HCT116 (cell line): ENCODE results near the gene FXYD6. TPM values are rescaled to one million over a fixed set of nuclear protein-coding genes. Genes with fewer than 3 reads are reported as not detected.

Experiments used
- ATAC-seq: fragments of 200-7000 bp; cut with Tn5 transposase; 2 replicates; pipeline ENCODE4 v1.9.1; 2020; ENCODE audit warnings: mild to moderate bottlenecking, moderate library complexity
- BruUV-seq: library from RNA; stranded (reverse); fragments of 400-500 nt; replicated peaks from 2 replicates; lab custom pipeline; 2021; lab: Mats Ljungman, UMichigan
- CTCF ChIA-PET: fragments of 300-600 bp; sonication (Branson Sonifier 250); formaldehyde crosslinking; loops from one replicate; lab custom pipeline; 2021; ENCODE audit warnings: antibody characterized with exemption; lab: Charles Lee
- POLR2A ChIA-PET: fragments of 300-600, 350-600 bp; sonication (Branson Sonifier 250); formaldehyde crosslinking; loops from one replicate; lab custom pipeline; 2021; ENCODE audit warnings: antibody characterized with exemption; lab: Charles Lee
- RAD21 ChIA-PET, 2 experiments: fragments of 300-600 bp; sonication (Branson Sonifier 250); formaldehyde crosslinking; loops; one replicate each; lab custom pipeline; 2023; ENCODE audit warnings: low total read pairs in 2 of 2; ENCODE audit not compliant: uncharacterized antibody in 2 of 2, unreplicated experiment in 2 of 2, low non-redundant PET in 1 of 2; lab: Charles Lee
- DNase-seq: peaks from one replicate; pipeline ENCODE4 v3.0.0-alpha.2; 2010; ENCODE audit warnings: low read depth, low spot score
- H2AFZ ChIP-seq: fragments of 200-600 bp; shearing (Covaris generic), sonication (generic); 2 replicates; pipeline ENCODE4 v1.6.1; 2017; ENCODE audit warnings: low read depth, mixed run types, mixed read lengths, antibody characterized with exemption, low read length; ENCODE audit not compliant: poor library complexity, severe bottlenecking
- H3K27ac ChIP-seq: 2 replicates; pipeline ENCODE4 v1.5.1; 2012; ENCODE audit warnings: low read depth, low read length
- H3K27me3 ChIP-seq: fragments of 200-600 bp; sonication (generic); 2 replicates; pipeline ENCODE4 v1.6.1; 2016; ENCODE audit warnings: mixed run types, low read length, mixed read lengths; ENCODE audit not compliant: insufficient read depth
- H3K36me3 ChIP-seq, 2 experiments: fragments of 200-500 bp in 1 of 2; fragments of 200-600 bp in 1 of 2; sonication (Bioruptor generic) in 1 of 2; sonication (generic) in 1 of 2; 2 replicates each; pipeline versions ENCODE4 v1.5.1 to v1.6.1; 2014 to 2016; ENCODE audit warnings: low read length in 2 of 2, inconsistent platforms in 1 of 2, mixed read lengths in 1 of 2, mixed run types in 1 of 2; ENCODE audit not compliant: insufficient read depth in 2 of 2, control insufficient read depth in 1 of 2
- H3K4me1 ChIP-seq, 2 experiments: fragments of 200-600 bp in 1 of 2; sonication (generic) in 1 of 2; 2 replicates each; pipeline versions ENCODE4 v1.5.1 to v1.6.1; 2012 to 2017; ENCODE audit warnings: low read length in 2 of 2, inconsistent platforms in 1 of 2, mild to moderate bottlenecking in 1 of 2, mixed read lengths in 1 of 2, mixed run types in 1 of 2, moderate library complexity in 1 of 2; ENCODE audit not compliant: insufficient read depth in 2 of 2, control insufficient read depth in 1 of 2
- H3K4me2 ChIP-seq: fragments of 200-600 bp; sonication (generic); 2 replicates; pipeline ENCODE4 v1.6.1; 2017; ENCODE audit warnings: mixed run types, low read length, mixed read lengths
- H3K4me3 ChIP-seq, 2 experiments: fragments of 200-600 bp in 1 of 2; sonication (generic) in 1 of 2; replicated peaks in 1 of 2; 2 replicates each; pipeline ENCODE4 v1.5.1; 2011 to 2016; ENCODE audit warnings: low read length in 2 of 2, control low read depth in 1 of 2, low read depth in 1 of 2, mild to moderate bottlenecking in 1 of 2, mixed read lengths in 1 of 2, mixed run types in 1 of 2
- H3K79me2 ChIP-seq: fragments of 200-600 bp; sonication (generic); 2 replicates; pipeline ENCODE4 v1.6.1; 2017; ENCODE audit warnings: mild to moderate bottlenecking, mixed run types, low read length, moderate library complexity, mixed read lengths; ENCODE audit not compliant: insufficient read depth
- H3K9ac ChIP-seq: fragments of 200-600 bp; sonication (generic); 2 replicates; pipeline ENCODE4 v1.6.1; 2016; ENCODE audit warnings: low read length, mixed read lengths
- H3K9me2 ChIP-seq: fragments of 200-600 bp; sonication (generic), shearing (Covaris generic); 2 replicates; pipeline ENCODE4 v1.6.1; 2017; ENCODE audit warnings: mixed run types, mild to moderate bottlenecking, moderate library complexity; ENCODE audit not compliant: insufficient read depth
- H3K9me3 ChIP-seq, 2 experiments: fragments of 200-500 bp in 1 of 2; fragments of 200-600 bp in 1 of 2; sonication (Bioruptor generic) in 1 of 2; sonication (generic) in 1 of 2; 2 replicates each; pipeline ENCODE4 v1.6.1; 2014 to 2017; ENCODE audit warnings: low read length in 2 of 2, mixed read lengths in 2 of 2, inconsistent platforms in 1 of 2, low read depth in 1 of 2, mild to moderate bottlenecking in 1 of 2, mixed run types in 1 of 2, moderate library complexity in 1 of 2; ENCODE audit not compliant: control insufficient read depth in 1 of 2, insufficient read depth in 1 of 2
- H4K20me1 ChIP-seq: fragments of 200-600 bp; sonication (generic), shearing (Covaris generic); 2 replicates; pipeline ENCODE4 v1.6.1; 2017; ENCODE audit warnings: mixed run types, mild to moderate bottlenecking, moderate library complexity; ENCODE audit not compliant: insufficient read depth
- CEBPB ChIP-seq: IDR thresholded peaks from 2 replicates; pipeline ENCODE4 v1.6.1; 2012; ENCODE audit warnings: low read depth
- EGR1 ChIP-seq: IDR thresholded peaks from 2 replicates; pipeline ENCODE4 v1.6.1; 2012; ENCODE audit warnings: low read depth
- ELF1 ChIP-seq: IDR thresholded peaks from 2 replicates; pipeline ENCODE4 v1.6.1; 2012; ENCODE audit warnings: low read depth, borderline replicate concordance
- EZH2phosphoT487 ChIP-seq: fragments of 200-600 bp; IDR thresholded peaks from 2 replicates; pipeline ENCODE4 v1.6.1; 2018; ENCODE audit warnings: antibody characterized with exemption, borderline replicate concordance
- FOSL1 ChIP-seq: IDR thresholded peaks from 2 replicates; pipeline ENCODE4 v1.6.1; 2012; ENCODE audit warnings: low read depth
- JUND ChIP-seq: IDR thresholded peaks from 2 replicates; pipeline ENCODE4 v1.6.1; 2012
- POLR2AphosphoS5 ChIP-seq: IDR thresholded peaks from 2 replicates; pipeline ENCODE4 v1.6.1; 2011; ENCODE audit warnings: mild to moderate bottlenecking, low read depth, low read length, moderate library complexity
- RAD21 ChIP-seq: IDR thresholded peaks from 2 replicates; pipeline ENCODE4 v1.6.1; 2012; ENCODE audit warnings: low read depth, mild to moderate bottlenecking
- SIN3A ChIP-seq: IDR thresholded peaks from 2 replicates; pipeline ENCODE4 v1.6.1; 2012; ENCODE audit warnings: low read depth
- SRF ChIP-seq: IDR thresholded peaks from 2 replicates; pipeline ENCODE4 v1.6.1; 2012; ENCODE audit warnings: low read depth
- TCF7L2 ChIP-seq: IDR thresholded peaks from 2 replicates; pipeline ENCODE4 v1.7.0; 2011; ENCODE audit warnings: borderline replicate concordance, inconsistent platforms; ENCODE audit not compliant: insufficient read depth, insufficient read length; ENCODE audit errors: extremely low read depth
- YY1 ChIP-seq: IDR thresholded peaks from 2 replicates; pipeline ENCODE4 v1.6.1; 2011; ENCODE audit warnings: low read length, low read depth, moderate library complexity, mild to moderate bottlenecking; ENCODE audit not compliant: insufficient replicate concordance; ENCODE audit errors: extremely low read depth
- ZFX ChIP-seq: fragments of 450-650 bp; IDR thresholded peaks from 2 replicates; pipeline ENCODE4 v1.6.1; 2017
- ZNF274 ChIP-seq: fragments of 200-500 bp; sonication (Bioruptor generic); IDR thresholded peaks from 2 replicates; pipeline ENCODE4 v1.6.1; 2014; ENCODE audit warnings: mild to moderate bottlenecking, low read depth, low read length, inconsistent platforms
- intact Hi-C: fragments of 100-400 bp; cut with micrococcal nuclease; formaldehyde crosslinking; loops from 2 replicates; pipeline ENCODE4 v1.10.0; 2022
- total RNA-seq: library from RNA; stranded (reverse); gene quantifications from one replicate; pipeline ENCODE4 v1.2.1, GENCODE V29; 2021; ENCODE audit not compliant: unreplicated experiment
- TF ChIP-seq, protein P1 (sequence below), 3 experiments: fragments of 200-600 bp in 1 of 3; sonication (generic) in 1 of 3; IDR thresholded peaks in 2 of 3; conservative IDR thresholded peaks in 1 of 3; 2 replicates each; pipeline ENCODE4 v1.5.1; 2012 to 2017; ENCODE audit warnings: low read depth in 2 of 3, low read length in 2 of 3, antibody characterized with exemption in 1 of 3, borderline replicate concordance in 1 of 3, control low read depth in 1 of 3, mild to moderate bottlenecking in 1 of 3, mixed read lengths in 1 of 3, mixed run types in 1 of 3, moderate library complexity in 1 of 3; ENCODE audit not compliant: insufficient read depth in 1 of 3
- TF ChIP-seq, protein P2 (sequence below): IDR thresholded peaks from 2 replicates; pipeline ENCODE4 v1.6.1; 2012; ENCODE audit warnings: low read depth
- TF ChIP-seq, protein P3 (sequence below): IDR thresholded peaks from 2 replicates; pipeline ENCODE4 v1.6.1; 2012
- TF ChIP-seq, protein P4 (sequence below): IDR thresholded peaks from 2 replicates; pipeline ENCODE4 v1.6.1; 2012

The FXYD6 gene
- total RNA-seq, 1 experiment from 2014 or later = 2.5 TPM

DNA sequence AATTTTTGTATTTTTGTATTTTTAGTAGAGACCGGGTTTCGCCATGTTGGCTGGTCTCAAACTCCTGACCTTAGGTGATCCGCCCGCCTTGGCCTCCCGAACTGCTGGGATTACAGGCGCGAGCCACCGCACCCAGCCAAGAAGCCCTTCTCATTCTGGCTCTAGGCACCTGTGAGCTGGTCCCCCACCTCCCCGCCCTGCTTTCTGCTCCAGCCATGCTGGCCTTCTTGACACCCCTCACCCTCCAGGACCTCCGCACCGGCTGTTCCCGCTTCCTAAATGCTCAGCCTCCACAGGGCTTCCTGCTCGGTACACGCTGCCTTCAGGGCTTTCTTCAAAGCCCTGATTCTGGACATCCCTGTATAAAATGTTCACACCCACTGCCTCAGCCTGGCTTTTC, 46.4 kb downstream of the FXYD6 start:
- CTCF ChIA-PET = no interaction called here

DNA sequence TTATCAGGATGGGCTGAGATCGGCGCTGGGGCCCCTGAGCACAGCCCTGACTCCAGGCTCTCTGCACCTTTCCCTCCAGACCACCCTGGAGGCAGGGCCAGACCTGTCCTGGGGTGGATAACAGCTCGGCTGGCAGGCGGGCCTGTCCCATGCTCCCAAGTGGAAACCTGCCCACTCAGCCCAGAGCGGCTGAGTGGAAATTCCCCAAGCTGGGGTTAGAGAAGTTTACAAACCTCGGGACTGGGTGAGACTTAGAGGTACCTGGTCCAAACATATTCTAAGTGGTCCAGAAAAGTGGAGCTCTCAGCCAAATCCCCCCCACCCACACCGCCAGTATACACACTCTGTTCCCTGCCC, 47.1 kb downstream of the FXYD6 start:
- Histone ChIP-seq H3K27ac (no peak overlapping the region; the same call in 1 of the 2 replicates), H3K4me1 (peaks cover 9 to 20% of the 10 kb centered on the region in 2 experiments), H3K27me3 (no peaks in the 10 kb centered on the region), H2AFZ (no peak overlapping the region)
- RAD21 ChIA-PET = no interaction called here
- DNase-seq = no peak
- TF ChIP-seq POLR2AphosphoS5 (no peak), YY1 (no peak), SIN3A (no peak), ZFX (no peak), ELF1 (no peak), ZNF274 (no peak)
- TF ChIP-seq, protein P1, sequence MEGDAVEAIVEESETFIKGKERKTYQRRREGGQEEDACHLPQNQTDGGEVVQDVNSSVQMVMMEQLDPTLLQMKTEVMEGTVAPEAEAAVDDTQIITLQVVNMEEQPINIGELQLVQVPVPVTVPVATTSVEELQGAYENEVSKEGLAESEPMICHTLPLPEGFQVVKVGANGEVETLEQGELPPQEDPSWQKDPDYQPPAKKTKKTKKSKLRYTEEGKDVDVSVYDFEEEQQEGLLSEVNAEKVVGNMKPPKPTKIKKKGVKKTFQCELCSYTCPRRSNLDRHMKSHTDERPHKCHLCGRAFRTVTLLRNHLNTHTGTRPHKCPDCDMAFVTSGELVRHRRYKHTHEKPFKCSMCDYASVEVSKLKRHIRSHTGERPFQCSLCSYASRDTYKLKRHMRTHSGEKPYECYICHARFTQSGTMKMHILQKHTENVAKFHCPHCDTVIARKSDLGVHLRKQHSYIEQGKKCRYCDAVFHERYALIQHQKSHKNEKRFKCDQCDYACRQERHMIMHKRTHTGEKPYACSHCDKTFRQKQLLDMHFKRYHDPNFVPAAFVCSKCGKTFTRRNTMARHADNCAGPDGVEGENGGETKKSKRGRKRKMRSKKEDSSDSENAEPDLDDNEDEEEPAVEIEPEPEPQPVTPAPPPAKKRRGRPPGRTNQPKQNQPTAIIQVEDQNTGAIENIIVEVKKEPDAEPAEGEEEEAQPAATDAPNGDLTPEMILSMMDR (IDR thresholded peaks at IDR 0.05 in 2 of 3, conservative IDR thresholded peaks at IDR 0.05 in 1 of 3; ENCODE audit: borderline replicate concordance in 1 of 3, insufficient read depth in 1 of 3, low read depth in 2 of 3, low read length in 2 of 3) = no peak
- TF ChIP-seq, protein P2, sequence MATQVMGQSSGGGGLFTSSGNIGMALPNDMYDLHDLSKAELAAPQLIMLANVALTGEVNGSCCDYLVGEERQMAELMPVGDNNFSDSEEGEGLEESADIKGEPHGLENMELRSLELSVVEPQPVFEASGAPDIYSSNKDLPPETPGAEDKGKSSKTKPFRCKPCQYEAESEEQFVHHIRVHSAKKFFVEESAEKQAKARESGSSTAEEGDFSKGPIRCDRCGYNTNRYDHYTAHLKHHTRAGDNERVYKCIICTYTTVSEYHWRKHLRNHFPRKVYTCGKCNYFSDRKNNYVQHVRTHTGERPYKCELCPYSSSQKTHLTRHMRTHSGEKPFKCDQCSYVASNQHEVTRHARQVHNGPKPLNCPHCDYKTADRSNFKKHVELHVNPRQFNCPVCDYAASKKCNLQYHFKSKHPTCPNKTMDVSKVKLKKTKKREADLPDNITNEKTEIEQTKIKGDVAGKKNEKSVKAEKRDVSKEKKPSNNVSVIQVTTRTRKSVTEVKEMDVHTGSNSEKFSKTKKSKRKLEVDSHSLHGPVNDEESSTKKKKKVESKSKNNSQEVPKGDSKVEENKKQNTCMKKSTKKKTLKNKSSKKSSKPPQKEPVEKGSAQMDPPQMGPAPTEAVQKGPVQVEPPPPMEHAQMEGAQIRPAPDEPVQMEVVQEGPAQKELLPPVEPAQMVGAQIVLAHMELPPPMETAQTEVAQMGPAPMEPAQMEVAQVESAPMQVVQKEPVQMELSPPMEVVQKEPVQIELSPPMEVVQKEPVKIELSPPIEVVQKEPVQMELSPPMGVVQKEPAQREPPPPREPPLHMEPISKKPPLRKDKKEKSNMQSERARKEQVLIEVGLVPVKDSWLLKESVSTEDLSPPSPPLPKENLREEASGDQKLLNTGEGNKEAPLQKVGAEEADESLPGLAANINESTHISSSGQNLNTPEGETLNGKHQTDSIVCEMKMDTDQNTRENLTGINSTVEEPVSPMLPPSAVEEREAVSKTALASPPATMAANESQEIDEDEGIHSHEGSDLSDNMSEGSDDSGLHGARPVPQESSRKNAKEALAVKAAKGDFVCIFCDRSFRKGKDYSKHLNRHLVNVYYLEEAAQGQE = no peak
- TF ChIP-seq, all 23 proteins: peak for 0
- 0 out of 2 replicates have a peak, but pooled peaks have one; percentile 12 for ATAC-seq
- ChIA-PET POLR2A (no interaction called here), CTCF (no interaction called here)
- no peak overlapping the region for H3K4me3 ChIP-seq
- no peaks in the 10 kb centered on the region for H3K9me2 ChIP-seq
- no peaks in the 10 kb centered on the region for H3K9me3 ChIP-seq
- H4K20me1 ChIP-seq = no peaks in the 10 kb centered on the region
- intact Hi-C loops = no loop called here
- H3K9ac ChIP-seq = no peak overlapping the region
- H3K36me3 ChIP-seq = no peaks in the 10 kb centered on the region
- no peaks in the 10 kb centered on the region for H3K79me2 ChIP-seq
- no TSS peak for BruUV-seq
- H3K4me2 ChIP-seq = peak overlapping the region; percentile 64

More for the DNA sequence above, 46.4 kb downstream of the FXYD6 start:
- RAD21 ChIA-PET = no interaction called here
- Histone ChIP-seq H3K27ac (no peak overlapping the region), H3K4me2 (no peak overlapping the region), H3K9me2 (no peaks in the 10 kb centered on the region), H3K4me3 (no peak overlapping the region), H3K27me3 (no peaks in the 10 kb centered on the region), H3K36me3 (no peaks in the 10 kb centered on the region), H3K9ac (no peak overlapping the region), H2AFZ (no peak overlapping the region), H3K4me1 (peaks cover 9 to 20% of the 10 kb centered on the region in 2 experiments), H4K20me1 (no peaks in the 10 kb centered on the region), H3K79me2 (no peaks in the 10 kb centered on the region), H3K9me3 (no peaks in the 10 kb centered on the region)
- intact Hi-C loops = no loop called here
- TF ChIP-seq, protein P3, sequence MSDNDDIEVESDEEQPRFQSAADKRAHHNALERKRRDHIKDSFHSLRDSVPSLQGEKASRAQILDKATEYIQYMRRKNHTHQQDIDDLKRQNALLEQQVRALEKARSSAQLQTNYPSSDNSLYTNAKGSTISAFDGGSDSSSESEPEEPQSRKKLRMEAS = no peak
- TF ChIP-seq JUND (no peak), ZFX (no peak), SRF (no peak), CEBPB (no peak), SIN3A (no peak), ZNF274 (no peak), FOSL1 (no peak), EZH2phosphoT487 (no peak), RAD21 (no peak), ELF1 (no peak), TCF7L2 (no peak), EGR1 (no peak)
- TF ChIP-seq, protein P4, sequence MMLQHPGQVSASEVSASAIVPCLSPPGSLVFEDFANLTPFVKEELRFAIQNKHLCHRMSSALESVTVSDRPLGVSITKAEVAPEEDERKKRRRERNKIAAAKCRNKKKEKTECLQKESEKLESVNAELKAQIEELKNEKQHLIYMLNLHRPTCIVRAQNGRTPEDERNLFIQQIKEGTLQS = no peak
- POLR2A ChIA-PET = no interaction called here
- ATAC-seq (no peak), DNase-seq (no peak)
- BruUV-seq = no TSS peak
